ENCODE results near the gene LMOD2. TPM values are rescaled to one million over a fixed set of nuclear protein-coding genes. Genes with fewer than 3 reads are reported as not detected.

LMOD2 gene
- total RNA-seq, 6 experiments from 2014 or later, result not detected

DNA sequence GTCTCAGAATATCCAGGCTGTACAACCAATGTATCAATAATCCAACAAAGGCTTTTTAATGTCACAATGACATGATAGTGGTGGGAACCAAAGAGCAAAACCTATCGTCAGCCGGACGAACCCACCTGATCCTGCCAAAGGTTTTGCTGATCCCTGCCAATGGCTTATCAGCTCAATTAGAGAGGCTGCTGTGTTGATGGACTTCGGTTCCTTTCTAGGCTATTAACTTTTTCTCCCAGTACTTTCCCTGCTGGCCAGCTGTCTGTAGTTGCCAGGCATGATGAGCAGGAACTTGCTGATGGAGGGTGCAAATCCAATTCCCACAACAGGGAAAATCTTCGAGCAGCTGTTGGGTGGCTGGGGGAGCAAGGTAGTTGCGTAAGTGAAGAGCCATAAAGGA, 2.4 kb downstream of the LMOD2 start:
- Mint-ChIP-seq H3K27me3 (ENCODE audit: insufficient read depth) (peaks cover 24% of the 10 kb centered on the region), H3K4me3 (no peak overlapping the region), H3K4me1 (ENCODE audit: low read depth) (no peaks in the 10 kb centered on the region), H3K36me3 (ENCODE audit: low read depth) (no peaks in the 10 kb centered on the region), H3K27ac (no peak overlapping the region), H3K9me3 (no peaks in the 10 kb centered on the region)
- no peak for DNase-seq
- TF ChIP-seq, protein P1, sequence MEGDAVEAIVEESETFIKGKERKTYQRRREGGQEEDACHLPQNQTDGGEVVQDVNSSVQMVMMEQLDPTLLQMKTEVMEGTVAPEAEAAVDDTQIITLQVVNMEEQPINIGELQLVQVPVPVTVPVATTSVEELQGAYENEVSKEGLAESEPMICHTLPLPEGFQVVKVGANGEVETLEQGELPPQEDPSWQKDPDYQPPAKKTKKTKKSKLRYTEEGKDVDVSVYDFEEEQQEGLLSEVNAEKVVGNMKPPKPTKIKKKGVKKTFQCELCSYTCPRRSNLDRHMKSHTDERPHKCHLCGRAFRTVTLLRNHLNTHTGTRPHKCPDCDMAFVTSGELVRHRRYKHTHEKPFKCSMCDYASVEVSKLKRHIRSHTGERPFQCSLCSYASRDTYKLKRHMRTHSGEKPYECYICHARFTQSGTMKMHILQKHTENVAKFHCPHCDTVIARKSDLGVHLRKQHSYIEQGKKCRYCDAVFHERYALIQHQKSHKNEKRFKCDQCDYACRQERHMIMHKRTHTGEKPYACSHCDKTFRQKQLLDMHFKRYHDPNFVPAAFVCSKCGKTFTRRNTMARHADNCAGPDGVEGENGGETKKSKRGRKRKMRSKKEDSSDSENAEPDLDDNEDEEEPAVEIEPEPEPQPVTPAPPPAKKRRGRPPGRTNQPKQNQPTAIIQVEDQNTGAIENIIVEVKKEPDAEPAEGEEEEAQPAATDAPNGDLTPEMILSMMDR (IDR thresholded peaks at IDR 0.05), result no peak

DNA sequence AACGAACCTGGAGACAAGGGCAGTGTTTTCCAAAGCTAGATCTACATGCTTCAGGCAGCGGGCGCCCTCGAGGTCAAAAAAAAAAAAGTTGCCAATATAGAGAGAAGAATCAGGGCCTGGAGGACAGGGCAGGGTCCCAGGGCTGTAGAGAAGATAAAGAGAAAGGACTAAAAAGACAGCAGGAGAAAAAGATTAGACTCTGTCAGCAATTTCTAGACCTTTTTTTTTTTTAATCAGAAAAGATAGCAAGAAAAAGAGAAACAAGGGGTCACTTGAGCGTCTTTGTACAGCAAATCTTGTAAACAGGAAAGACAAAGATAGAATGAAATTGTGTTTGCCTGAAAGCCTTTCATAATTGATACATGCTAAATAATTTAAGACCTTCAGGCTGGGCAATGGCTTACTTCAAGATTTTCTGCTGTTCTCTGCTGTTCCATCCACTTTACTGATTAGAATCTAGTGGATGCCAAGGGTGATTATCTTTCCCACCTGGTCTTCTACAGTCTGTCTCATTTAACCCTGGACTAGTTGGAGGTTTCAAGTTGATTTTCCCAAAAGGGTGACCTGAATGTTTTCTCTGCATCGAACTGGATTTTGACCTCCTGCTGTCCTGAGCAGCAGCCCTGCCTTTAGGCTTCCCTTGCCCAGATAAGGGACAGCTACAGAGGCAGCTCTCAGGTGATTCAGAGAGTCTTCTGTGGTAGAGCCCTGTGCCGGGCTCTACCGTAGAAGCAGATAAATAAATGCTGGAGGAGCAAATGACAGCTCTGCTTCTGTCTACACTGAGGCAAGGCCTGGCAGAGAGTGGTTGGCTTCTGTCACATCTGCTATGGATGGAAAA, 5.1 kb downstream of the LMOD2 start:
- Mint-ChIP-seq H3K4me3 (no peak overlapping the region), H3K9me3 (no peaks in the 10 kb centered on the region), H3K36me3 (ENCODE audit: low read depth) (no peaks in the 10 kb centered on the region), H3K27me3 (ENCODE audit: insufficient read depth) (peaks cover 28% of the 10 kb centered on the region), H3K4me1 (ENCODE audit: low read depth) (no peaks in the 10 kb centered on the region), H3K27ac (no peak overlapping the region)
- TF ChIP-seq, protein P1 (IDR thresholded peaks at IDR 0.05), result no peak
- DNase-seq, result no peak

- DNase-seq, result no peak
- H3K36me3 Mint-ChIP-seq (ENCODE audit: low read depth), result no peaks in the 10 kb centered on the region
- peaks cover 29% of the 10 kb centered on the region for H3K27me3 Mint-ChIP-seq (ENCODE audit: insufficient read depth)
- H3K4me1 Mint-ChIP-seq (ENCODE audit: low read depth), result no peaks in the 10 kb centered on the region
- H3K27ac Mint-ChIP-seq, result no peak overlapping the region
- no peak overlapping the region for H3K4me3 Mint-ChIP-seq
- TF ChIP-seq, protein P1 (IDR thresholded peaks at IDR 0.05), result no peak
- H3K9me3 Mint-ChIP-seq, result no peaks in the 10 kb centered on the region
Measured at GRCh38 chr7:123661765-123662164, 6.1 kb downstream of the LMOD2 start.

DNA sequence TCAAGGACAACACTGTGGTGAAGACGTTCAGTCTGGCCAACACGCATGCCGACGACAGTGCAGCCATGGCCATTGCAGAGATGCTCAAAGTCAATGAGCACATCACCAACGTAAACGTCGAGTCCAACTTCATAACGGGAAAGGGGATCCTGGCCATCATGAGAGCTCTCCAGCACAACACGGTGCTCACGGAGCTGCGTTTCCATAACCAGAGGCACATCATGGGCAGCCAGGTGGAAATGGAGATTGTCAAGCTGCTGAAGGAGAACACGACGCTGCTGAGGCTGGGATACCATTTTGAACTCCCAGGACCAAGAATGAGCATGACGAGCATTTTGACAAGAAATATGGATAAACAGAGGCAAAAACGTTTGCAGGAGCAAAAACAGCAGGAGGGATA, 6.6 kb downstream of the LMOD2 start:
- H3K27ac Mint-ChIP-seq, result no peak overlapping the region
- no peaks in the 10 kb centered on the region for H3K4me1 Mint-ChIP-seq (ENCODE audit: low read depth)
- DNase-seq, result no peak
- no peak overlapping the region for H3K4me3 Mint-ChIP-seq
- H3K27me3 Mint-ChIP-seq (ENCODE audit: insufficient read depth), result peaks cover 29% of the 10 kb centered on the region
- H3K36me3 Mint-ChIP-seq (ENCODE audit: low read depth), result no peaks in the 10 kb centered on the region
- TF ChIP-seq, protein P1 (IDR thresholded peaks at IDR 0.05), result no peak
- H3K9me3 Mint-ChIP-seq, result no peaks in the 10 kb centered on the region

GRCh38 chr7:123662755-123663154, 7.1 kb downstream of the LMOD2 start:
- H3K9me3 Mint-ChIP-seq, result no peaks in the 10 kb centered on the region
- TF ChIP-seq, protein P1 (IDR thresholded peaks at IDR 0.05), result no peak
- H3K36me3 Mint-ChIP-seq (ENCODE audit: low read depth), result no peaks in the 10 kb centered on the region
- no peak overlapping the region for H3K4me3 Mint-ChIP-seq
- no peak overlapping the region for H3K27ac Mint-ChIP-seq
- DNase-seq, result no peak
- H3K27me3 Mint-ChIP-seq (ENCODE audit: insufficient read depth), result peaks cover 29% of the 10 kb centered on the region
- H3K4me1 Mint-ChIP-seq (ENCODE audit: low read depth), result no peaks in the 10 kb centered on the region

All from HFFc6 (cell line).